B cell (primary cell): ENCODE data around the gene ADRB2. TPM values are rescaled to one million over a fixed set of nuclear protein-coding genes. Genes with fewer than 3 reads are reported as not detected.

Source experiments
- polyA plus RNA-seq: library from polyadenylated mRNA; depleted of rRNA; stranded (reverse); fragments of >200 nt; gene quantifications from 2 replicates; pipeline ENCODE4 v1.2.3, GENCODE V29; 2012
- total RNA-seq, 2 donors: library from RNA; stranded (reverse); fragments of 120-200 nt in 1 of 2; gene quantifications; 1 replicate in 1 of 2; 2 replicates in 1 of 2; pipeline versions ENCODE4 v1.2.3 to v1.2.4, GENCODE V29; 2013 to 2022

The ADRB2 gene
- total and polyA plus RNA-seq, 2 donors (not counting 1 experiment from before 2014, with no cell fraction given): 6.0 to 12.4 TPM

Other genes with a start within 250 kb of the ADRB2 start
- gene HTR4, start 172.1 kb upstream of the ADRB2 start, total RNA-seq: not detected in 2 replicates
- not detected in 2 replicates for gene HTR4, start 172.1 kb upstream of the ADRB2 start, polyA plus RNA-seq
- gene SH3TC2, start 236.5 kb downstream of the ADRB2 start, total RNA-seq: not detected in 2 replicates
- 0.01 TPM in 1 of 2 replicates, not detected in the other for gene SH3TC2, start 236.5 kb downstream of the ADRB2 start, polyA plus RNA-seq